Naive thymus-derived CD8-positive, alpha-beta T cell (primary cell): Measurements from ENCODE around the gene KRTAP5-9. TPM values are rescaled to one million over a fixed set of nuclear protein-coding genes. Genes with fewer than 3 reads are reported as not detected.
"Not testable (repeated sequence)": the region's sequence is repeated elsewhere in the genome, so short reads cannot be mapped to it uniquely, and the experiment has no call there.

ENCODE experiments used
- ATAC-seq, 2 donors: fragments of 150-1000 bp; cut with Tn5 transposase in 1 of 2; sonication (Bioruptor Pico), chemical (Tn5 transposase) in 1 of 2; 1 replicate in 1 of 2; 2 replicates in 1 of 2; pipeline ENCODE4 v1.10.0; 2021; ENCODE audit warnings: mild to moderate bottlenecking in 2 of 2, moderate library complexity in 2 of 2
- POLR2A ChIA-PET: fragments of 350-600 bp; sonication (Branson Sonifier 250); formaldehyde crosslinking; loops from one replicate; lab custom pipeline; 2021; ENCODE audit warnings: antibody characterized with exemption; lab: Charles Lee
- DNase-seq, 10 donors: peaks; one replicate each; pipeline versions ENCODE4 v3.0.0 to v3.0.0-alpha.2; 2020 to 2022
- H3K27ac Mint-ChIP-seq, 10 donors: one replicate each; pipeline ENCODE4 v1.8.0; 2020 to 2022; ENCODE audit warnings: mild to moderate bottlenecking in 10 of 10, mixed read lengths in 10 of 10, moderate library complexity in 4 of 10, inconsistent platforms in 1 of 10
- H3K27me3 Mint-ChIP-seq, 5 donors: one replicate each; pipeline ENCODE4 v1.8.0; 2021 to 2022; ENCODE audit warnings: mixed read lengths in 5 of 5
- H3K36me3 Mint-ChIP-seq, 3 donors: one replicate each; pipeline ENCODE4 v1.8.0; 2020 to 2022; ENCODE audit warnings: mixed read lengths in 3 of 3, mild to moderate bottlenecking in 2 of 3, inconsistent platforms in 1 of 3
- H3K4me1 Mint-ChIP-seq, 4 donors: one replicate each; pipeline ENCODE4 v1.8.0; 2021 to 2022; ENCODE audit warnings: mixed read lengths in 4 of 4
- H3K4me3 Mint-ChIP-seq, 10 donors: one replicate each; pipeline ENCODE4 v1.8.0; 2020 to 2022; ENCODE audit warnings: mild to moderate bottlenecking in 10 of 10, mixed read lengths in 10 of 10, moderate library complexity in 6 of 10, inconsistent platforms in 1 of 10
- H3K9me3 Mint-ChIP-seq, 9 donors: one replicate each; pipeline ENCODE4 v1.8.0; 2020 to 2022; ENCODE audit warnings: mixed read lengths in 9 of 9, mild to moderate bottlenecking in 3 of 9, inconsistent platforms in 1 of 9, moderate library complexity in 1 of 9
- polyA plus RNA-seq, 3 donors: library from polyadenylated mRNA; unstranded; fragments of 300-500 nt; fragmentation: Illumina TruSeq; gene quantifications; one replicate each; pipeline ENCODE4 v1.2.3, GENCODE V29; 2021
- total RNA-seq, 8 experiments: library from RNA in 2 of 8; stranded (reverse) in 2 of 8; gene quantifications; one replicate each; pipeline ENCODE4 v1.2.3 and lab custom pipeline; 2021 to 2026

KRTAP5-9 gene
- total and polyA plus RNA-seq, 5 experiments from 2014 or later, result 0.31 TPM; not detected in 4

- ATAC-seq (no peak), DNase-seq (no peak)
- Mint-ChIP-seq H3K4me3 (no peak overlapping the region), H3K4me1 (no peaks in the 10 kb centered on the region), H3K27me3 (peaks cover 0 to 2% (median 0%) of the 10 kb centered on the region in 5 donors), H3K9me3 (peaks cover 0 to 23% (median 6%) of the 10 kb centered on the region in 9 donors), H3K27ac (no peak overlapping the region), H3K36me3 (peaks cover 0 to 2% (median 0%) of the 10 kb centered on the region in 3 donors)
- POLR2A ChIA-PET, result no interaction called here
These were observed 29.4 kb upstream of the KRTAP5-9 start for GRCh38 chr11:71518506-71519471.

- no peak overlapping the region for H3K4me3 Mint-ChIP-seq
- DNase-seq (no peak), ATAC-seq (no peak)
- peaks cover 0 to 2% (median 0%) of the 10 kb centered on the region in 5 donors for H3K27me3 Mint-ChIP-seq
- H3K9me3 Mint-ChIP-seq, result peaks cover 0 to 20% (median 3%) of the 10 kb centered on the region in 9 donors
- no peaks in the 10 kb centered on the region for H3K4me1 Mint-ChIP-seq
- POLR2A ChIA-PET, result no interaction called here
- peaks cover 0 to 2% (median 0%) of the 10 kb centered on the region in 3 donors for H3K36me3 Mint-ChIP-seq
- no peak overlapping the region for H3K27ac Mint-ChIP-seq
These were observed 28.7 kb upstream of the KRTAP5-9 start for GRCh38 chr11:71519546-71519945.

- H3K27ac Mint-ChIP-seq, result no peak overlapping the region
- DNase-seq (no peak), ATAC-seq (no peak)
- H3K4me1 Mint-ChIP-seq, result no peaks in the 10 kb centered on the region
- H3K36me3 Mint-ChIP-seq, result no peaks in the 10 kb centered on the region
- H3K9me3 Mint-ChIP-seq, result peaks cover 0 to 20% (median 1%) of the 10 kb centered on the region in 9 donors
- H3K27me3 Mint-ChIP-seq, result peaks cover 5 to 22% (median 15%) of the 10 kb centered on the region in 5 donors
- H3K4me3 Mint-ChIP-seq, result no peak overlapping the region
- POLR2A ChIA-PET, result no interaction called here
These were observed 22.9 kb upstream of the KRTAP5-9 start for GRCh38 chr11:71525188-71525937.

- Mint-ChIP-seq H3K27me3 (peaks cover 5 to 22% (median 15%) of the 10 kb centered on the region in 5 donors), H3K36me3 (no peaks in the 10 kb centered on the region), H3K27ac (no peak overlapping the region), H3K4me3 (no peak overlapping the region), H3K4me1 (no peaks in the 10 kb centered on the region), H3K9me3 (peaks cover 0 to 16% (median 1%) of the 10 kb centered on the region in 9 donors)
- POLR2A ChIA-PET, result no interaction called here
- no peak for DNase-seq
- ATAC-seq, result no peak
These were observed 22.2 kb upstream of the KRTAP5-9 start for GRCh38 chr11:71525938-71526495.

GRCh38 chr11:71526796-71527575, 21.2 kb upstream of the KRTAP5-9 start, which contains the start of gene KRTAP5-7:
Gene KRTAP5-7 (plus strand): TSS chr11:71527267. CDS start chr11:71527301, 34 bp downstream.
- POLR2A ChIA-PET, H3K36me3 Mint-ChIP-seq, H3K9me3 Mint-ChIP-seq, DNase-seq, ATAC-seq, H3K4me1 Mint-ChIP-seq, H3K4me3 Mint-ChIP-seq: not testable (repeated sequence)
- Mint-ChIP-seq H3K27me3 (peaks cover 5 to 22% (median 15%) of the 10 kb centered on the region in 5 donors), H3K27ac (peak within 1 kb of the TSS in 1 of 10 donors; percentile 31)

- H3K27ac Mint-ChIP-seq, result no peak overlapping the region
- H3K36me3 Mint-ChIP-seq, result no peaks in the 10 kb centered on the region
- DNase-seq (no peak), ATAC-seq (no peak)
- peaks cover 0 to 9% (median 0%) of the 10 kb centered on the region in 9 donors for H3K9me3 Mint-ChIP-seq
- peaks cover 6 to 22% (median 15%) of the 10 kb centered on the region in 5 donors for H3K27me3 Mint-ChIP-seq
- no peak overlapping the region for H3K4me3 Mint-ChIP-seq
- no peaks in the 10 kb centered on the region for H3K4me1 Mint-ChIP-seq
- POLR2A ChIA-PET, result no interaction called here
These were observed 20.5 kb upstream of the KRTAP5-9 start for GRCh38 chr11:71527576-71528210.

GRCh38 chr11:71530602-71531001, 17.6 kb upstream of the KRTAP5-9 start:
- Mint-ChIP-seq H3K9me3 (no peaks in the 10 kb centered on the region), H3K27me3 (peaks cover 5 to 22% (median 15%) of the 10 kb centered on the region in 5 donors), H3K4me1 (no peaks in the 10 kb centered on the region), H3K36me3 (no peaks in the 10 kb centered on the region), H3K4me3 (no peak overlapping the region), H3K27ac (no peak overlapping the region)
- ATAC-seq (no peak), DNase-seq (no peak)
- POLR2A ChIA-PET, result no interaction called here

- Mint-ChIP-seq H3K36me3 (no peaks in the 10 kb centered on the region), H3K27me3 (peaks cover 0 to 14% (median 5%) of the 10 kb centered on the region in 5 donors), H3K4me1 (no peaks in the 10 kb centered on the region), H3K9me3 (no peaks in the 10 kb centered on the region), H3K27ac (no peak overlapping the region), H3K4me3 (no peak overlapping the region)
- POLR2A ChIA-PET, result no interaction called here
- ATAC-seq (no peak), DNase-seq (no peak)
These were observed 16.1 kb upstream of the KRTAP5-9 start for GRCh38 chr11:71532036-71532610.

- DNase-seq, H3K27ac Mint-ChIP-seq, ATAC-seq, H3K36me3 Mint-ChIP-seq, H3K9me3 Mint-ChIP-seq, POLR2A ChIA-PET, H3K4me3 Mint-ChIP-seq, H3K4me1 Mint-ChIP-seq, H3K27me3 Mint-ChIP-seq: not testable (repeated sequence)
These were observed 13.3 kb upstream of the KRTAP5-9 start for GRCh38 chr11:71534711-71535608.

- POLR2A ChIA-PET, result no interaction called here
- no peak for DNase-seq
- peaks cover 0 to 6% (median 0%) of the 10 kb centered on the region in 5 donors for H3K27me3 Mint-ChIP-seq
- H3K27ac Mint-ChIP-seq, result no peak overlapping the region
- H3K4me3 Mint-ChIP-seq, result no peak overlapping the region
- peaks cover 0 to 3% (median 0%) of the 10 kb centered on the region in 3 donors for H3K36me3 Mint-ChIP-seq
- no peak for ATAC-seq
- H3K9me3 Mint-ChIP-seq, result peaks cover 0 to 6% (median 2%) of the 10 kb centered on the region in 9 donors
- H3K4me1 Mint-ChIP-seq, result peaks cover 0 to 1% (median 0%) of the 10 kb centered on the region in 4 donors
These were observed 12.4 kb upstream of the KRTAP5-9 start for GRCh38 chr11:71535825-71536224.
